H7 (cell line): Measurements from ENCODE around the gene TENT4B. TPM values are rescaled to one million over a fixed set of nuclear protein-coding genes. Genes with fewer than 3 reads are reported as not detected.
A peak's percentile ranks its signal among the peaks of the same experiment; 100 is the strongest.

ENCODE experiments used
- DNase-seq: peaks from one replicate; pipeline ENCODE4 v3.0.0; 2012
- H3K27me3 ChIP-seq: 2 replicates; pipeline ENCODE4 v1.6.0; 2011; ENCODE audit warnings: mild to moderate bottlenecking, low read length; ENCODE audit not compliant: control insufficient read depth, insufficient read depth
- H3K36me3 ChIP-seq: replicated peaks from 2 replicates; pipeline ENCODE4 v1.5.1; 2011; ENCODE audit warnings: low read length; ENCODE audit not compliant: control insufficient read depth, insufficient read depth
- H3K4me3 ChIP-seq: 2 replicates; pipeline ENCODE4 v1.5.1; 2011; ENCODE audit warnings: low read depth, mild to moderate bottlenecking, control low read depth, low read length, moderate library complexity; ENCODE audit not compliant: insufficient read depth
- total RNA-seq: library from RNA; depleted of rRNA; stranded (reverse); fragments of >200 nt; shearing (Covaris generic); gene quantifications from 2 replicates; pipeline ENCODE4 v1.2.3, GENCODE V29; 2014

Gene TENT4B
- total RNA-seq, 1 experiment from 2014 or later = 9.7 TPM

DNA sequence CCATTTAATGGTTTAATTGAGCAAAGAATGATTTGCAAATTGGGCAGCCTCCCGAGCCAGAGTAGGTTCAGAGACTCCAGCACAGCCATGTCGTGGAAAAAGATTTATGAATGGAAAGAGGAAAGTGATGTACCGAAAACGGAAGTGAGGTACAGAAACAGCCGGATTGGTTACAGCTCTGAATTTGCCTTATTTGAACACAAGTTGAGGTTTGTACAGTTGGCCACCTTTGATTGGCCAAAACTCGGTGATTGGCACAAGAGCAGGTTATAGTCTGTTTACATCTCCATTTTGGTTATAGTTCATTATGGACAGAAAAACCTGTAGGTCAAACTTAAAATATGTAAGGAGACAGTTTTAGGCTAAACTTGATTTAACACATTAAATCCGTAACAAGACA lies 44.5 kb downstream of the TENT4B start:
- no peak overlapping the region for H3K4me3 ChIP-seq
- no peak for DNase-seq
- H3K27me3 ChIP-seq = no peaks in the 10 kb centered on the region
- H3K36me3 ChIP-seq = no peaks in the 10 kb centered on the region

DNA sequence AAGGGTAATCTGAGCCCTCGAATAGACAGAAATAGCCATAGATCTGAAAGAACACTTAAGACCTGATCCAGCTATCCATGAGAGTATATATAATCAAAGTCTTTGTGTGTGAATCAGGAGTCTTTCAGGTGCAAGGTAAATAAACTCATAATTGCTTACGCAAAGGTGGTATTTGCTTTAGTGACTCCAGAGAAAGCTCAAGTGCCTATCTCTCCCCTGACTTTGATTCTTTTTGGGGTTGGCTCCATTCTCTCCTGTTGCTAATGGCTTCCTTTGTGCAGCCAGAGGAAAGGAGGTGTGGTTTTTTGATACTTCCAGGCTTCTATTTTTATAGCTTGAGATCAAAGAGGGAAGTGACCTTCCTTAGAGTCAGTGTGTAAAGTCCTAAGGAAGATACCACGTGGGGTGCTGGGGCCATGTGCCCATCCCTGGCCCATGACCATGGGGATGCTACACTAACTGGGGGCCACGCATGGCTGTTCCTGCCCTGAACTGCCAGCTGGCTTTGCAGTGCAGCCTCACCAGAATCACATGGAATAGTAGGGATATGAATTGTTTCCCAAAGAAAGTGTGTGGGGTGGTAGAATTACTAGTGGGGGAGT lies 45.8 kb downstream of the TENT4B start:
- no peak for DNase-seq
- Histone ChIP-seq H3K27me3 (no peaks in the 10 kb centered on the region), H3K36me3 (no peaks in the 10 kb centered on the region), H3K4me3 (no peak overlapping the region)

DNA sequence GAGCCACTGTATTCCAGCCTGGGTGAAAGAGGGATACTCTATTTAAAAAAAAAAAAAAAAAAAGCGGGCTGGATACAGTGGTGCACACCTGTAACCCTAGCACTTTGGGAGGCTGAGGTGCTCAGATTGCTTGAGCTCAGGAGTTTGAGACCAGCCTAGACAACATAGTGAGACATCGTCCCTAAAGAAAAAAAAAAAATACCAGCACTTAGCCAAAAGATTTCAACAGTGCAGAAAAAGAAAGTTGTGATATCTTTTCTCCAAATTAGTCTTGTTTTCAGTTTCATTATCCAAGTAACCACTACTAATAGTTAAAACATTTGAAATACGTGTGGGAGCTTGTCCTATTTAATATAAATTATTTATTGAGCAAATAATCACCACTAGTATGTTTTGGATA lies 48.7 kb downstream of the TENT4B start:
- no peaks in the 10 kb centered on the region for H3K27me3 ChIP-seq

DNA sequence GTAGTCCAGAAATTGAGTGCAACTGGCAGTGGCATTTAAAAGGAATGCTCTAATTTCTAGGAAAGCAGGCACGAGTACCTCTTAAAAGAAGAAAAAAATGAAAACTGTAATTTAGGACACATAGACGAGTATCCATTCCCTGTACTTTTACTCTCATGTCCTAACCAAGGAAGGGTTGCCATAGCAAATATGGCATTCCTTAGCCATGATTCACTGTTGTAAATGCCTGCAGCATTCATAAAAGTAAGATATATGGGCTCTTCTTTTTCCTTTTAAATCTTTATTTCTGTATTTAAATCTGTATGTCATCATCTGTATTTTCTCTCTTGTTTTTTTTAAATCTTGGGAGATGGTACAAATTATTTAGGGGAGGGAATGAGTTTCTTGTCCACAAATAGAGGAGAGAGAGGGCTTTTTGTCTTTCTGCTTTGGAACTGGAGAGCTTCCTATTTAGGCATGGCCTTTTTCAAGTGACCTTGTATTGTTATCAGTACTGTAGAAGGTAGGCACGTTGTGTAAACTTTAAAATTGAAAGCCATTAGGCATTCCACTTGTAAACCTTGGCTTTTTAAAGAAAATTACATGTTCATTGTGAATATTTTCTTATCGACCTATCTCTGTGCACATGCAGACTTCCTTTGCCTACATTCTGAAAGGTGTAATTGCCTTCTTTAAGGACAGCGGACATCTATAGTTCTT lies 50.0 kb downstream of the TENT4B start:
- DNase-seq = no peak

More for the DNA sequence above, 48.7 kb downstream of the TENT4B start:
- no peaks in the 10 kb centered on the region for H3K36me3 ChIP-seq
- DNase-seq = no peak
- H3K4me3 ChIP-seq = no peak overlapping the region

DNA sequence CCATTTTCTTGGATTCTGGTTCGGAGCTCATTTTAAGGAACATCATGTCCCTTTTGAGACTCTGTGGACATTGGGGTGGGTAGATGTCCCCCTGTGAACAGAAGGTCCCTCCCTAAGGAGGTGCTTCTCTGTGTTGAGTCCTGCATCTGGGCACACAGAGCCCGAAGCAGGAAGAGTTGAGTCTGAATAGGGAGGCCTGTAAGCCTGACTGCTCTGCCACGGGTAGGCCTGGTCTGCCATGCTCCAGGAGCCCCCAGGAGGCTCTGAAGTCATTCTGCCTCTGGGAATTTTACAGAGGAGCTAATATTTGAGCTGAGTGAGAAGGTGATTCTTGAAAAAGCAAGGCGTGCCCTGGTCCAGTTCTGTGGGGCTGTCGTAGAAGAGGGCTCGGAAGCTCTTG lies 50.6 kb downstream of the TENT4B start:
- no peak for DNase-seq
- H3K27me3 ChIP-seq = no peaks in the 10 kb centered on the region
- no peak overlapping the region for H3K4me3 ChIP-seq
- H3K36me3 ChIP-seq = no peaks in the 10 kb centered on the region

More for the DNA sequence above, 50.0 kb downstream of the TENT4B start:
- no peak overlapping the region for H3K4me3 ChIP-seq
- no peaks in the 10 kb centered on the region for H3K27me3 ChIP-seq
- H3K36me3 ChIP-seq = no peaks in the 10 kb centered on the region

DNA sequence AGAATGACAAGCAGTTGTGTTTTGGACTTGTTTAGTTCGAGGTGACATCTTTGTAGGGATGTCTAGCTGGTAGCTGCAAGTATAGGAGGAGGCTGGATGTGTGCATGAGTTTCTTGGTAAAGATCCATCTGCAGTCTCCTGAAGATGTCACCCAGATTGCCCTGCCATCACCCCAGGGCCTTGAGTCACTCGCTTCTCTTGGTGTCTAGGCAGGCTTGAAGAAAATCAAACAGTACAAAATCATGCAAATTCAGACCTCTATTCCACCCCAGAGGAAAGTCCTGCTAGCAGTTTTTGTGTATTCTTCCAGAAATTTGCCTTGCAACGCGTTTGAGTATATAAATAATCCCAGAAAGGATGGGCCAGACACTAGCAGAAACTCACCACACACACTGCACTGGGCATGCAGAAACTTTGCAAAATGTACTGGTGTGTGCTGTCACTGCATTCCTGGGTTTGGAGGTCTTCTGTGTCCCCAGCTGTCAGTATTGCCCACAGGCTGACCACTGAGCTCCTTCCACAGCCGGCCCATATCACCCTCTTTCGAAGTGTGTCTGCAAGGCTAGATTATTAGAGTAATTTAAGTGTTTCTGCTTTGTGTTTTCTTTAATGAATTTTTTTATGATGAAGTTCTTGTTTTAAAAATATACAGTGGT lies 51.5 kb downstream of the TENT4B start:
- DNase-seq = no peak
- Histone ChIP-seq H3K4me3 (no peak overlapping the region), H3K27me3 (no peaks in the 10 kb centered on the region)

DNA sequence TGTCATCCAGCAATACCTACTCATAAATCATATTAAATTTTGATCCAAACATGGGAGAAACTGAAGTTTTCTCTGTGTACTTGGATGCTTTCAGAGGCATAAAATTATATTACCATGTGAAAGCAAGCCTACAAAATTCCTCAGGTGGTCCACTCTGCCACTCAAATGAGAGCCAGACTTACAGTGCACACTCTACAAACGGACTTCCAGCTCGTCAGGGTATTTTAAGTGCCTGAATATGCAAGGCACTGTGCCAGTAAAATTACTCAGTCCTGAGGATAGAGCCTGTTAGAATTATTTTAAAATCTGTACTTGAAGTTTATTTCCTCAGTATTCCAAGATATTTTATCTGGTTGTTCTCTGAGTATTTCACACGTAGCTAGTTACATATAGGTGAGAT lies 54.5 kb downstream of the TENT4B start:
- no peak for DNase-seq
- Histone ChIP-seq H3K27me3 (no peaks in the 10 kb centered on the region), H3K4me3 (no peak overlapping the region), H3K36me3 (peaks cover 2% of the 10 kb centered on the region)

More for the DNA sequence above, 51.5 kb downstream of the TENT4B start:
- no peaks in the 10 kb centered on the region for H3K36me3 ChIP-seq

DNA sequence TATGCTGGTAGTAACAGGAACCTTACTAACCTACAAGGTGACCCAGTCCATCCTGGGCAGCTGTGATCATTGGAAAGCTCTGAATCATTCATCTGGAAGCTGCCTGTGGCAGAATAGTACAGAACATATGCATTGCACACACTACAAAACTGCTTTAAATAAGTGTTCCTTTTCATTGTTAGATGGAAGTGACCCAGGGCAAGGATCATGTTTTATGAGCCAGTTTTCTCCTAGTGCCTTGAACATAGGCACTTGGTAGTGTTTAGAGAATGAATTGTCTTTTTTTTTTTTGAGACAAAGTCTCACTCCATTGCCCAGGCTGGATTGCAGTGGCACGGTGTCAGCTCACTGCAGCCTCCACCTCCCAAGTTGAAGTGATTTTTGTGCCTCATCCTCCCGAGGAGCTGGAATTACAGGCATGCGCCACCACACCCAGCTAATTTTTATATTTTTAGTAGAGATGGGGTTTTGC lies 55.4 kb downstream of the TENT4B start:
- Histone ChIP-seq H3K27me3 (no peaks in the 10 kb centered on the region), H3K4me3 (no peak overlapping the region), H3K36me3 (peaks cover 2% of the 10 kb centered on the region)
- no peak for DNase-seq

DNA sequence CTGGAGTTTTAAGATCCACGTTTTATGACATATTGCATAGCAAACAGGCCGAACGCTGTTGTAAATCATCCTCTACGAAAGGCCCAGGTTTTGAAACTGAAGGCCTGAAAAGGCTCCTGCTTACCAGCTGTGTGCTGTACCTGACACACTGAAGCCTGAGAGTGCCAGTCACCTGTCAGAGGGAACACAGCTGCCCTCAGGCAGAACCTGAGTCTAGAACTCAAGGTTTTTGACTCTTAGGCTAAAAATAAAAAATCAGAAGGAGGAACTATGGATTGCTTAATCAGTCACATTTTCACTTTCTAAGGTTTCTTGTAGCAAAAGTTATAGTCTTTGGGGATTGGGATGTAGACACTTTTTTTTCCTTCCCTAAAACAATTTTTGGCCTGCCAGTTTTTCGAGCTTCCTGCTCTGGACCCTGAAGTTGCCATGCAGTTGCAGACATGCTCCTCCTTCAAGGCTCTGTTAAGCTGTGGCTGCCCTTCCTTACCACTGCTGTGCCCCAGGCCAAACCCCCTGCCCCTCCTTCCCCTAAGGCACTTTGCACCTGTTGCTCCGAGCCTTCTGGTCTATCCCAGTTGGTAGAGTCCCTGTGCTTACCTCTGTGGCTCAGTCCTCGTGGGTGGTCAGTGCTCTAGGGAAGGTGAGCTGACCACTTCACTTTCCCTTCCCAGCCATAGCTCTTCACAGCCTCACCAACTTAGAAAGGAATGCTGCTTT lies 56.6 kb downstream of the TENT4B start:
- Histone ChIP-seq H3K36me3 (peaks cover 2% of the 10 kb centered on the region), H3K27me3 (no peaks in the 10 kb centered on the region), H3K4me3 (no peak overlapping the region)
- DNase-seq = no peak

DNA sequence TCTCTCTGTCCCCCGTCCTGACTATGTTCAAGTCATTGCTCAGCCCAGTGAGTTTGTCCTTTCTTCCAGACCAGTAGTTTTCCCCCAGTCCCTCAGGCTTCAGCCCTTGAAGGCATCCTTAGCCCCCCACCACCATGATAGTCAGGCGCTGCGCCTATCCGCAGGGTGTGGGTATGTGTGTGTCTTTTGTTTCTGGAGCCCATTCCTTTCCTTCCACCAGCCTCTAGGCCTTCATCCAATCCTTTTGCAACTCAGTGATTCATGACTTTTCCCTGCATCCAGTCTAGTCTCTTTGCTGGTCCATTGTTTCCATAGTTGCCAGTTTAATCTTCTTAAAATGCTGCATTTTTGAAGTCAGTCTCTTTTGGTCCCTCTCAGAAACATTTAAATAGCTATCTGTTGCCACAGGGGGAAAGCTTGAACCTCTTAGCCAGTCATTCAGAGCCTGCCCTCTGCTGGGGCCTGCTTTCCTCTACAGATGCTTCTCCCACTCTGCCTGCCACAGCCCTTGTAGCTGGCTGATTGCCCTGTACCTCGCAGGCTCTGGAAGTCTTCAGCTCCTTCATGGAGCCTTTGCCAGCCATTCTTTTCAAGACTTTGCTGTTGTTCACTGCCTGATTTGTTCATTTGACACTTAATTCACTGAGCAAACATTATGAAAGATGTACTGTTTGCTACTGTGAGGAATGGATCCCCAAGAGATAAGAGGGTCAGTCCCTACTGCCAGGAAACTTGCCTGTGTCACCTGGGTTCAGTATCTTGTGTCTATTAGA lies 57.3 kb downstream of the TENT4B start:
- DNase-seq = peak; percentile 60
- peaks cover 2% of the 10 kb centered on the region for H3K36me3 ChIP-seq
- no peaks in the 10 kb centered on the region for H3K27me3 ChIP-seq
- H3K4me3 ChIP-seq = no peak overlapping the region

DNA sequence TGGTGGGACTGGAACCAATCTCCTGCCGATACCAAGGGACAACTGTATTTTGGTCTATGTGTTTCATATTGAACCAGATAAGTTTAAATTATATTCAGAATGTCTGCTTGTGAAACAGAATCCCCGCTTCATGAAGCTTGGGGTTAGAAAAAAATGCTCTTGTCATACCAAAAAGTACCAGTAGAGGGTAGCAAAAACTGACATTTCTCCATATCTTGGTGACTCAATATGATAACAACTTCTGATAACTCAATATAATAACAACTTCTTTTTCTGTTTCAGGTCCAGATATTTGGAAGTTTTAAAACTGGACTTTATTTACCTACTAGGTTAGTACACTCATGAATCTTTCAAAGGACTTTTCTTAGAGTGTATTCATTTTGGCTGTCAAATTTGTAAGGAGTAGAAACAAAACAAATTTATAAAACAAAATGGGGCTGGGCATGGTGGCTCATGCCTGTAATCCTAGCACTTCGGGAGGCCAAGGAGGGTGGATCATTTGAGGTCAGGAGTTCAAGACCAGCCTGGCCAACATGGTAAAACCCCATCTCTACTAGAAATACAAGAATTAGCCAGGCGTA lies 60.9 kb downstream of the TENT4B start:
- peak; percentile 43 for DNase-seq
- H3K36me3 ChIP-seq = peaks cover 9% of the 10 kb centered on the region
- no peaks in the 10 kb centered on the region for H3K27me3 ChIP-seq
- H3K4me3 ChIP-seq = no peak overlapping the region

DNA sequence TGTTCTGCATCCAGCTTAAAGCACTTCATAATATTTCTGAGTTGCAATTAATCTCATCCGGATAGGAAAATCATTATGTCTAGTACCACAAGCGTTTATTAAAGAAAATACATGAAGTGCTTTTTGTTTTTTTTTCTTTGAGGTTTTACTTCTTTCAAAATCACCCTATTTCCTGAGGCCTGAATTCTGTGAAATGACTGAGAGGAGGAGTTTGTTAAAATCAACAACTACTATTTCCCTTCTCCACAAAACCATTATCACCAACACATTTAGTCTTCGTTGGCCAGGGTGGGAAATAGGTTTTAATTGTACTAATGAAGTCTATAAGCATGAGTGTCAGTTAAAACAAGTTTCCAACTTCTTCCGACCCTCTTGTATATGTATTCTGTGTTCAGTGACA lies 62.6 kb downstream of the TENT4B start:
- DNase-seq = no peak
- Histone ChIP-seq H3K27me3 (no peaks in the 10 kb centered on the region), H3K4me3 (no peak overlapping the region), H3K36me3 (peaks cover 9% of the 10 kb centered on the region)

DNA sequence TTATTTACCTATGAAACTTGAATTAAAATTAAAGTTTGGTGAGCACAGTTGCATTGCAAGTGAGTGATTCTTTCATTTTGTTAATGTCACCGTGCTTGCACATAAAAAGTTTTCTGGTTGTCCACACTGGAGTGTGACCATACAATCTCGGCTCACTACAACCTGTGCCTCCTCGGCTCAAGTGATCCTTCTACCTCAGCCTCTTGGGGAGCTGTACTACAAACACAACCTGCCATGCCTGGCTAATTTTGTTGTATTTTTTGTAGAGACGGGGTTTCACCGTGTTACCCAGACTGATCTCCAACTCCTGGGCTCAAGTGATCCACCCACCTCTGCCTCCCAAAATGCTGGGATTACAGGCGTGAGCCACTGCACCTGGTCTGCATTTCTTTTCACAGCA lies 63.1 kb downstream of the TENT4B start:
- Histone ChIP-seq H3K36me3 (peaks cover 8% of the 10 kb centered on the region), H3K27me3 (no peaks in the 10 kb centered on the region), H3K4me3 (no peak overlapping the region)
- DNase-seq = no peak
